ENCODE data around the gene MPEG1.

Gene MPEG1

DNA sequence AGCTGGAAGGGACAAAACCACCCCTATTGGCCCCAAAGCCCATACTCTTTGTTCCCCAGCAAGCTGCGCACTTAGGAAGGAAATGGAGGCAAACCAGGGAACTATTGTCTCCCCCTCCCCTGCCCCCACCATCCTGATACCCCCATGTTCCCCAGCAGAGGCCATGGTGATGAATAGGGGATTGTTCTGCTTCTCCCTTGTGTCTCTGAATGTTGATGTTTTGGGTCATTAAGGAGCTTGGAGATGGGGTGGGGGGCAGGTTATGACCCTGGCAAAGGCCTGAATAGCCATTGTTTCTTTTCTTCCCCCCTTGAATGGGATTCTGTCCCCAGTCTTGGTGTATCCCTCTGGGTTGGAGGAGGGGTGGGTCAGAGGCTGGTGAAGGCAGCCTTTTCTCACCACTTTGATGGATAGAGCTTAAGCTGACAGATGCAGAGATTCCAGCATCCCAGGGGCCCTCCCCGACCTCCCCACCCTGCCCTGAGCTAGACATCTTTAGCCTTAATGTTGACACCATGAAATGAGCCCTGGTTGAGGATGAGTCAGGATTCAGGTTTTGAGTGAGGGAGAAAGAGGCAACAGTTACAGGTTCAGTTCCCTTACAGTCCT is 32.5 kb downstream of the MPEG1 start:
- Histone ChIP-seq H3K23ac (ENCODE audit: low read length in 2 of 2) (no peak overlapping the region), H3K9ac (ENCODE audit: low read length) (no peak overlapping the region), H2BK12ac (ENCODE audit: low read length in 2 of 2) (no peak overlapping the region), H3K79me1 (replicated peaks; ENCODE audit: low read length, poor library complexity, severe bottlenecking) (no peaks in the 10 kb centered on the region), H3K18ac (ENCODE audit: low read depth in 1 of 2, low read length in 2 of 2) (no peak overlapping the region), H3K4ac (ENCODE audit: low read depth in 1 of 2, low read length in 2 of 2) (no peak overlapping the region), H2BK120ac (ENCODE audit: low read depth, low read length) (no peak overlapping the region), H2AFZ (ENCODE audit: low read depth, low read length) (no peak overlapping the region), H3K4me2 (ENCODE audit: low read length, poor library complexity, severe bottlenecking) (no peak overlapping the region), H3K14ac (ENCODE audit: low read length in 2 of 2) (no peak overlapping the region), H3K4me1 (ENCODE audit: control insufficient read depth, insufficient read depth, low read depth, low read length) (no peaks in the 10 kb centered on the region), H3K27me3 (ENCODE audit: control insufficient read depth in 1 of 2, insufficient read depth in 1 of 2, low read length in 2 of 2) (peaks cover 0 to 33% of the 10 kb centered on the region in 2 experiments), H4K91ac (ENCODE audit: low read length) (no peak overlapping the region), H2BK15ac (ENCODE audit: low read depth, poor library complexity, severe bottlenecking) (no peak overlapping the region), H3K27ac (ENCODE audit: low read length, poor library complexity, severe bottlenecking) (no peak overlapping the region), H3K4me3 (ENCODE audit: insufficient read depth in 1 of 2, low read depth in 1 of 2, low read length in 2 of 2) (no peak overlapping the region), H3K36me3 (ENCODE audit: control insufficient read depth in 1 of 2, insufficient read depth in 2 of 2, low read depth in 1 of 2, low read length in 2 of 2) (no peaks in the 10 kb centered on the region), H2BK5ac (ENCODE audit: low read depth, low read length, poor library complexity, severe bottlenecking) (no peak overlapping the region), H2AK5ac (ENCODE audit: low read length, severe bottlenecking) (no peak overlapping the region), H4K8ac (ENCODE audit: low read length) (no peak overlapping the region), H3K9me3 (ENCODE audit: control insufficient read depth, low read length) (no peaks in the 10 kb centered on the region)
- WGBS: 92% methylated on average over 2 of the region's 2 CpGs
- DNase-seq: no peak

DNA sequence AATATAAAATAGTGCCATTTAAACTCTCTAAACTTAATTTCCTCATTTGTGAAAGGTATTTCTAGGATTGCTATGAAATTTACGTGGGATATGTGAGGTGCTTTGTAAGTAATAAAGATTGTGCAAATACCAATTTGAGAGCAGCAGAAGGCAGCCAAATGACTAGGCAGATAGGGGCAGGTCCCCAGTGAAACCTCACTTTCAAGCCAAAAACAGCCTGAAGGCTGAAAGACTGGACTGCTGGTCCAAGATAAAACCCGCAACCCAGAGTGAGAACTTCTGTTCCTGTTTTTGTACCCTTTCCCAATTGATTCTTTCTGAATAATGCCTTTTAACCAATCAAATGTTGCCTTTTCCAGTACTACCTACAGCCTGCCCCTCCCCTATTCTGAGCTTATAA is 33.6 kb downstream of the MPEG1 start:
- H4K8ac ChIP-seq (ENCODE audit: low read length): no peak overlapping the region
- 90% methylated on average over 2 of the region's 2 CpGs for WGBS
- H3K23ac ChIP-seq (ENCODE audit: low read length in 2 of 2): no peak overlapping the region
- no peak overlapping the region for H2AK5ac ChIP-seq (ENCODE audit: low read length, severe bottlenecking)
- H3K9me3 ChIP-seq (ENCODE audit: control insufficient read depth, low read length): no peaks in the 10 kb centered on the region
- H3K9ac ChIP-seq (ENCODE audit: low read length): no peak overlapping the region
- H3K27ac ChIP-seq (ENCODE audit: low read length, poor library complexity, severe bottlenecking): no peak overlapping the region
- H2BK12ac ChIP-seq (ENCODE audit: low read length in 2 of 2): no peak overlapping the region
- H3K4me3 ChIP-seq (ENCODE audit: insufficient read depth in 1 of 2, low read depth in 1 of 2, low read length in 2 of 2): no peak overlapping the region
- H4K91ac ChIP-seq (ENCODE audit: low read length): no peak overlapping the region
- H2AFZ ChIP-seq (ENCODE audit: low read depth, low read length): no peak overlapping the region
- peaks cover 0 to 44% of the 10 kb centered on the region in 2 experiments for H3K27me3 ChIP-seq (ENCODE audit: control insufficient read depth in 1 of 2, insufficient read depth in 1 of 2, low read length in 2 of 2)
- DNase-seq: no peak
- no peak overlapping the region for H3K4ac ChIP-seq (ENCODE audit: low read depth in 1 of 2, low read length in 2 of 2)
- no peaks in the 10 kb centered on the region for H3K36me3 ChIP-seq (ENCODE audit: control insufficient read depth in 1 of 2, insufficient read depth in 2 of 2, low read depth in 1 of 2, low read length in 2 of 2)
- no peak overlapping the region for H2BK120ac ChIP-seq (ENCODE audit: low read depth, low read length)
- no peak overlapping the region for H2BK15ac ChIP-seq (ENCODE audit: low read depth, poor library complexity, severe bottlenecking)
- no peaks in the 10 kb centered on the region for H3K79me1 ChIP-seq (replicated peaks; ENCODE audit: low read length, poor library complexity, severe bottlenecking)
- no peak overlapping the region for H3K18ac ChIP-seq (ENCODE audit: low read depth in 1 of 2, low read length in 2 of 2)
- H3K14ac ChIP-seq (ENCODE audit: low read length in 2 of 2): no peak overlapping the region
- no peak overlapping the region for H3K4me2 ChIP-seq (ENCODE audit: low read length, poor library complexity, severe bottlenecking)
- H2BK5ac ChIP-seq (ENCODE audit: low read depth, low read length, poor library complexity, severe bottlenecking): no peak overlapping the region
- no peaks in the 10 kb centered on the region for H3K4me1 ChIP-seq (ENCODE audit: control insufficient read depth, insufficient read depth, low read depth, low read length)

- Histone ChIP-seq H2AFZ (ENCODE audit: low read depth, low read length) (no peak overlapping the region), H3K9ac (ENCODE audit: low read length) (no peak overlapping the region), H2BK120ac (ENCODE audit: low read depth, low read length) (no peak overlapping the region), H2BK12ac (ENCODE audit: low read length in 2 of 2) (no peak overlapping the region), H3K9me3 (ENCODE audit: control insufficient read depth, low read length) (no peaks in the 10 kb centered on the region), H3K27ac (ENCODE audit: low read length, poor library complexity, severe bottlenecking) (no peak overlapping the region), H3K18ac (ENCODE audit: low read depth in 1 of 2, low read length in 2 of 2) (no peak overlapping the region), H3K23ac (ENCODE audit: low read length in 2 of 2) (no peak overlapping the region), H4K91ac (ENCODE audit: low read length) (no peak overlapping the region), H3K14ac (ENCODE audit: low read length in 2 of 2) (no peak overlapping the region), H3K4ac (ENCODE audit: low read depth in 1 of 2, low read length in 2 of 2) (no peak overlapping the region), H3K4me1 (ENCODE audit: control insufficient read depth, insufficient read depth, low read depth, low read length) (peaks cover 6% of the 10 kb centered on the region), H3K79me1 (replicated peaks; ENCODE audit: low read length, poor library complexity, severe bottlenecking) (no peaks in the 10 kb centered on the region), H3K4me3 (ENCODE audit: insufficient read depth in 1 of 2, low read depth in 1 of 2, low read length in 2 of 2) (no peak overlapping the region), H3K36me3 (ENCODE audit: control insufficient read depth in 1 of 2, insufficient read depth in 2 of 2, low read depth in 1 of 2, low read length in 2 of 2) (no peaks in the 10 kb centered on the region), H3K4me2 (ENCODE audit: low read length, poor library complexity, severe bottlenecking) (no peak overlapping the region), H2BK15ac (ENCODE audit: low read depth, poor library complexity, severe bottlenecking) (no peak overlapping the region), H3K27me3 (ENCODE audit: control insufficient read depth in 1 of 2, insufficient read depth in 1 of 2, low read length in 2 of 2) (peaks cover under 1 to 51% of the 10 kb centered on the region in 2 experiments), H4K8ac (ENCODE audit: low read length) (no peak overlapping the region), H2AK5ac (ENCODE audit: low read length, severe bottlenecking) (no peak overlapping the region), H2BK5ac (ENCODE audit: low read depth, low read length, poor library complexity, severe bottlenecking) (no peak overlapping the region)
- no peak for DNase-seq
These were observed 34.3 kb downstream of the MPEG1 start for GRCh38 chr11:59178402-59178801.

DNA sequence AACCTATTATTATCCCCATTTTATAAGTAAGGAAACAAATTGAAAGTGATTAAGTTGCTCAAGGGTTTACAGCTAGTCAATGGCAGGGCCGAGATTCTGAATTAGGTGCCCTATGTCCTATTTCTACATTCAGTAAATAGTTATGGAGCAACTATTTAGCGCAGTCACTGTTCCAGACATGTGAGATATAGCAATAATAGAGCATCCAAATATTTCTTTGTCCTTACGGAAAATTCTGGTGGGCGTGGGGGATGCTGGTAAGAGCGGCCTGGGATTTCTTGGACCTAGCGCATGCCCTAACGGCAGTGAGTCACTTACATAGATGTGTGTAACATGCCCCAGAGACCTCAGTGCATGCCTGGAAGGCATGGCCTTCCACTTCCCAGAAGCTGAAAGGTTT is 36.4 kb downstream of the MPEG1 start:
- Histone ChIP-seq H3K23ac (ENCODE audit: low read length in 2 of 2) (no peak overlapping the region), H3K4me1 (ENCODE audit: control insufficient read depth, insufficient read depth, low read depth, low read length) (peaks cover 21% of the 10 kb centered on the region), H4K8ac (ENCODE audit: low read length) (no peak overlapping the region), H3K4me2 (ENCODE audit: low read length, poor library complexity, severe bottlenecking) (no peak overlapping the region), H3K9me3 (ENCODE audit: control insufficient read depth, low read length) (no peaks in the 10 kb centered on the region), H2BK120ac (ENCODE audit: low read depth, low read length) (no peak overlapping the region), H3K79me1 (replicated peaks; ENCODE audit: low read length, poor library complexity, severe bottlenecking) (no peaks in the 10 kb centered on the region), H4K91ac (ENCODE audit: low read length) (no peak overlapping the region), H3K18ac (ENCODE audit: low read depth in 1 of 2, low read length in 2 of 2) (no peak overlapping the region), H2BK12ac (ENCODE audit: low read length in 2 of 2) (no peak overlapping the region), H3K9ac (ENCODE audit: low read length) (no peak overlapping the region), H3K27ac (ENCODE audit: low read length, poor library complexity, severe bottlenecking) (no peak overlapping the region), H2AK5ac (ENCODE audit: low read length, severe bottlenecking) (no peak overlapping the region), H3K27me3 (ENCODE audit: control insufficient read depth in 1 of 2, insufficient read depth in 1 of 2, low read length in 2 of 2) (peaks cover 10 to 60% of the 10 kb centered on the region in 2 experiments), H3K36me3 (ENCODE audit: control insufficient read depth in 1 of 2, insufficient read depth in 2 of 2, low read depth in 1 of 2, low read length in 2 of 2) (no peaks in the 10 kb centered on the region), H3K4me3 (ENCODE audit: insufficient read depth in 1 of 2, low read depth in 1 of 2, low read length in 2 of 2) (no peak overlapping the region), H2AFZ (ENCODE audit: low read depth, low read length) (no peak overlapping the region), H3K14ac (ENCODE audit: low read length in 2 of 2) (no peak overlapping the region), H2BK15ac (ENCODE audit: low read depth, poor library complexity, severe bottlenecking) (no peak overlapping the region), H2BK5ac (ENCODE audit: low read depth, low read length, poor library complexity, severe bottlenecking) (no peak overlapping the region), H3K4ac (ENCODE audit: low read depth in 1 of 2, low read length in 2 of 2) (no peak overlapping the region)
- no peak for DNase-seq
- WGBS: 89% methylated on average over 6 of the region's 7 CpGs
